ENCODE results near the gene ARHGAP45. TPM values are rescaled to one million over a fixed set of nuclear protein-coding genes. Genes with fewer than 3 reads are reported as not detected.

ARHGAP45 gene
- polyA plus RNA-seq, 2 of the 4 experiments (the other 2 are of a cell fraction) = 1.2 to 1.9 TPM

DNA sequence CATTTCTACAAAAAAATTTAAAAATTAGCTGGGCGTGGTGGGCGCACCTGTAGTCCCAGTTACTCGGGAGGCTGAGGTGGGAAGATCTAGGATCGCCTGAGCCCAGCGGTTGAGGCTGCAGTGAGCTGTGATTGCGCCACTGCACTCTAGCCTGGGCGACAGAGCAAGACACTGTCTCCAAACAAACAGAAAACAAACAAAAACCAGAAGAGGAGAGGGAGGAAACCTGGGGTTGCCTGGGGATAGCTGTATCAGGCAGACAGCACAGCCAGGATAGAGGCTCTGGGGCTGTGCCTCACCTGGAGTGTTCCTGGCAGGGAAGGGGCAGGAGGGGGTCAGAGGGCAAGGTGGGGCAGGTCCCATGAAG, 30.8 kb downstream of the ARHGAP45 start:
- peaks cover 13% of the 10 kb centered on the region for H3K9me3 ChIP-seq
- 40% methylated on average over 7 of the region's 7 CpGs for WGBS (ENCODE audit: missing lambda C conversion rate)
- DNase-seq (ENCODE audit: low read depth in 1 of 2, low spot score in 1 of 2) (peak in 1 of 2 experiments; percentile 68), ATAC-seq (peak; percentile 11 to 23; a peak in 5 of 6 replicates), FAIRE-seq (no peak)
- ChIA-PET POLR2A (no interaction called here), CTCF (interaction anchor here (0.9 to 1.9 kb wide), 5 partner anchors 14 to 143 kb away, joined by 3 to 6 read pairs (median 4); no protein-coding TSS in a partner anchor)
- H3K4me3 ChIP-seq = no peak overlapping the region
- H3K4me2 ChIP-seq = peak overlapping the region; percentile 64
- H3K27ac ChIP-seq = peak overlapping the region; percentile 86 to 90
- TF ChIP-seq JUNB (IDR thresholded peaks at IDR 0.05) (no peak), RAD21 (conservative IDR thresholded peaks at IDR 0.05 in 1 of 2, IDR thresholded peaks at IDR 0.05 in 1 of 2) (no peak), CEBPB (IDR thresholded peaks at IDR 0.05) (peak; percentile 28 to 90; a peak in 3 of 4 replicates)
- peaks cover 49% of the 10 kb centered on the region for H3K4me1 ChIP-seq

DNA sequence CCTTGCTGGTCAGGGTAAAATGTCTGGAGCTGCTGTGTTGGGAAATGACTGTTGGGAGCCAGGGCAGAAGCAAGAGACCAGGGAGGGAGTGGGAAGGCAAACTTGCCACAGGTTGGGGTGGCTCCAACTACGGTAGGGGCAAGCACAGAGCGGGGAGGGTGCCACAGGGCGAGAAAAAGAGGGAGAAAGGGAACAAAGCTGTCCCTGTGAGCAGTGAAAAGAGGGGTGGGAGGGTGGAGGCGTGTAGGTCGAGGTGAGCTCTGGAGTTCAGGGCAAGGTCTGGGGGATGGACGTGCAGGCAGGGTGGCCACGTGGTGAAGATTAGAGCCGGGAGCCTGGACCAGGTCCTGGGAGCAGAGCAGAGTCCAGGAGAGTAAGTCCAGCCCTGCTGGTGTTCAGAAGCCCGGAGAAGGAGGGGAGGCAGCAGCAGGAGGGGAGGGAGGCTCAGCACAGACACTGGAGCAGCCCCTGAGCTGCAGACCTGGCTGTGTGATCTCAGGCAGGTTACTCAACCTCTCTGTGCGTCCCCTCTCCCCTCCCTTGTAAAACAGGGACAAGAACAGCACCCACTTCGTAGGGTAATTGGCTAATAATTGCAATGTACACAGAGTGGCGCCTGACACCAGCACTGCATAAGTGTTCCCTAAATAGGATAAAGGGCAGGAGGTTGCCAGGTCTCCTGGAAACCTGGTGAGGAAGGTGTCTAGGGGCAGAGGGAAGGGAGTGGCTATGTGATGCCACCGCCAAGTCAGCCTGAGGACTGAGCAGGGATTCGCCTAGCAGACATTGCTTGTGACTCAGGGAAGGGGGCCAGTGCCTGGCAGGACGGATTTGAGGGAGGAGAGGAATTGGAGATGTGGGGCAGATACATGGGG, 31.4 kb downstream of the ARHGAP45 start:
- peaks cover 53% of the 10 kb centered on the region for H3K4me1 ChIP-seq
- TF ChIP-seq HOXB13 (CRISPR knock-in tag; IDR thresholded peaks at IDR 0.05; ENCODE audit: low read depth) (no peak), KDM1A (IDR thresholded peaks at IDR 0.05; ENCODE audit: low read depth) (peak; percentile 78), FOSB (CRISPR knock-in tag; IDR thresholded peaks at IDR 0.05) (0 out of 2 replicates have a peak, but pooled peaks have one; percentile 44), ZFP36 (IDR thresholded peaks at IDR 0.05; ENCODE audit: borderline replicate concordance, partially characterized antibody) (peak; percentile 89), EP300 (IDR thresholded peaks at IDR 0.05) (no peak)
- TF ChIP-seq, protein P1, sequence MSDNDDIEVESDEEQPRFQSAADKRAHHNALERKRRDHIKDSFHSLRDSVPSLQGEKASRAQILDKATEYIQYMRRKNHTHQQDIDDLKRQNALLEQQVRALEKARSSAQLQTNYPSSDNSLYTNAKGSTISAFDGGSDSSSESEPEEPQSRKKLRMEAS (IDR thresholded peaks at IDR 0.05) = peak; percentile 48
- TF ChIP-seq, protein P2, sequence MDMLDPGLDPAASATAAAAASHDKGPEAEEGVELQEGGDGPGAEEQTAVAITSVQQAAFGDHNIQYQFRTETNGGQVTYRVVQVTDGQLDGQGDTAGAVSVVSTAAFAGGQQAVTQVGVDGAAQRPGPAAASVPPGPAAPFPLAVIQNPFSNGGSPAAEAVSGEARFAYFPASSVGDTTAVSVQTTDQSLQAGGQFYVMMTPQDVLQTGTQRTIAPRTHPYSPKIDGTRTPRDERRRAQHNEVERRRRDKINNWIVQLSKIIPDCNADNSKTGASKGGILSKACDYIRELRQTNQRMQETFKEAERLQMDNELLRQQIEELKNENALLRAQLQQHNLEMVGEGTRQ (IDR thresholded peaks at IDR 0.05) = peak; percentile 49
- FAIRE-seq = no peak
- peak; percentile 16 to 23; a peak in 5 of 6 replicates for ATAC-seq
- H3K4me3 ChIP-seq = no peak overlapping the region
- CTCF ChIA-PET = interaction anchor here (0.5 to 1.9 kb wide), 6 partner anchors 14 to 142 kb away, joined by 3 to 6 read pairs (median 4); no protein-coding TSS in a partner anchor
- H3K4me2 ChIP-seq = peak overlapping the region; percentile 64
- 9% methylated on average over 12 of the region's 15 CpGs for WGBS (ENCODE audit: missing lambda C conversion rate)
- POLR2A ChIA-PET = no interaction called here
- peak overlapping the region; percentile 86 to 90 for H3K27ac ChIP-seq
- peaks cover 13% of the 10 kb centered on the region for H3K9me3 ChIP-seq
- DNase-seq (ENCODE audit: low read depth in 1 of 2, low spot score in 1 of 2) = peak in 1 of 2 experiments; percentile 82

DNA sequence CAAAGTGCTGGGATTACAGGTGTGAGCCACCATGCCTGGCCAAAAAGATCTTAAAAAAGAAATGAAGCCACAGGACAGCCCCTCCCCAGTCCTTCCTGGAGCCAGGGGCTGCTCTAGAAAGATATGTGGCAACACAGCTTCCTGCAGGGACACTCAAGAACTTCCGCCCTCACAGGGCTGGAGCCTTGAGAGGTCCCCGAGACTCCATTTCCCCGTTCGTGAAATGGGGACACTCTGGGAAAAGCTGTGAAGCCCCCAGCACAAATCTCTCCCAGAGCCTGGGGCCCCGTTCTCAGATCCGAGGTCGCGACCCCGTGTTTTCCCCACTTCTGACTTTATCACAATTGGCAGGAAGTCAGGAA, 34.4 kb downstream of the ARHGAP45 start:
- 45% methylated on average over 9 of the region's 9 CpGs for WGBS (ENCODE audit: missing lambda C conversion rate)
- POLR2A ChIA-PET = no interaction called here
- Histone ChIP-seq H3K9me3 (peaks cover 13% of the 10 kb centered on the region), H3K4me2 (peak overlapping the region; percentile 78), H3K4me1 (peaks cover 57% of the 10 kb centered on the region), H3K27ac (peak overlapping the region; percentile 90 to 92), H3K4me3 (no peak overlapping the region)
- ATAC-seq (no peak), DNase-seq (ENCODE audit: low read depth in 1 of 2, low spot score in 1 of 2) (no peak), FAIRE-seq (no peak)
- TF ChIP-seq RCOR1 (IDR thresholded peaks at IDR 0.05; ENCODE audit: low read depth, low read length) (no peak), JUN (IDR thresholded peaks at IDR 0.05) (0 out of 5 replicates have a peak, but pooled peaks of 1 of the 2 experiments have one; percentile 2)
- CTCF ChIA-PET = interaction anchor here (0.9 to 3.3 kb wide), 2 partner anchors 12 kb away, joined by 3 to 14 read pairs; no protein-coding TSS in a partner anchor

DNA sequence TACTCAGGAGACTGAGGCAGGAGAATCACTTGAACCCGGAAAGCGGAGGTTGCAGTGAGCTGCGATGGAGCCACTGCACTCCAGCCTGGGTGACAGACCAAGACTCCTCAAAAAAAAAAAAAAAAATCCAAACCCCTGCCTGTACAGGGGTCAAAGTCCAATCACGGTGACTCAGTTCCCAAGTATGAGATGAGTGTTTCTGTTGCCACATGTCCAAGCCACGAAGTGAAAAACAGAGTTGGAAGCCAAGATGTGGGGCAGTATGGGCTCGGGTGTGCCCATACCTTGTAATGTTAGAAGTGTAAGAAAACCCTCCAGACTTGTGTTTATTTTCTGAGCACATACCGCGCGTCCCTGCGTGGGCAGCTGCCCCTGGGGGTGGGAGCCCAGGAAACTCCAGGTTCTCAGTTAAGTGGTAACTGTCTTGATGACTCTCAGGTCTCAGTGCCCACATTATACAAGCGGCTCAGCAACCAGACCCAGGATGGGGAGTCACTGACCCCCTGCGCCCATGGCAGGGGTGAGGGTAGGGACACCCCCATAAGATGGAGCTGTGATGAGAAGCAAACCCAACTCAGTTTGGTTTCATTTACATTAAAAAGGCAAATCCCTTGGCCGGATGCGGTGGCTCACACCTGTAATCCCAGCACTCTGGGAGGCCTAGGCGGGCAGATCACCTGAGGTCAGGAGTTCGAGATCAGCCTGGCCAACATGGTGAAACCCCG, 35.6 kb downstream of the ARHGAP45 start:
- WGBS (ENCODE audit: missing lambda C conversion rate) = 17% methylated on average over 15 of the region's 17 CpGs
- peaks cover 65% of the 10 kb centered on the region for H3K4me1 ChIP-seq
- FAIRE-seq = no peak

More for the DNA sequence above, 35.6 kb downstream of the ARHGAP45 start:
- POLR2A ChIA-PET = interaction anchor here (0.6 to 0.7 kb wide), 2 partner anchors 11 to 98 kb away, joined by 3 to 9 read pairs; no protein-coding TSS in a partner anchor
- H3K4me2 ChIP-seq = peak overlapping the region; percentile 78
- TF ChIP-seq, protein P3, sequence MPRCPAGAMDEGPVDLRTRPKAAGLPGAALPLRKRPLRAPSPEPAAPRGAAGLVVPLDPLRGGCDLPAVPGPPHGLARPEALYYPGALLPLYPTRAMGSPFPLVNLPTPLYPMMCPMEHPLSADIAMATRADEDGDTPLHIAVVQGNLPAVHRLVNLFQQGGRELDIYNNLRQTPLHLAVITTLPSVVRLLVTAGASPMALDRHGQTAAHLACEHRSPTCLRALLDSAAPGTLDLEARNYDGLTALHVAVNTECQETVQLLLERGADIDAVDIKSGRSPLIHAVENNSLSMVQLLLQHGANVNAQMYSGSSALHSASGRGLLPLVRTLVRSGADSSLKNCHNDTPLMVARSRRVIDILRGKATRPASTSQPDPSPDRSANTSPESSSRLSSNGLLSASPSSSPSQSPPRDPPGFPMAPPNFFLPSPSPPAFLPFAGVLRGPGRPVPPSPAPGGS (IDR thresholded peaks at IDR 0.05) = peak; percentile 34; the same call in 1 of the 3 replicates
- TF ChIP-seq JUNB (IDR thresholded peaks at IDR 0.05) (peak; percentile 81), GATA3 (IDR thresholded peaks at IDR 0.05; ENCODE audit: borderline replicate concordance) (peak; percentile 53; the same call in 1 of the 2 replicates), EHMT2 (IDR thresholded peaks at IDR 0.05; ENCODE audit: low read depth) (no peak), MAFK (IDR thresholded peaks at IDR 0.05; ENCODE audit: partially characterized antibody) (no peak), CEBPB (IDR thresholded peaks at IDR 0.05) (peak; percentile 51 to 87; a peak in 3 of 4 replicates), FOSL2 (IDR thresholded peaks at IDR 0.05) (peak; percentile 86), FOSL2 (CRISPR knock-in tag; IDR thresholded peaks at IDR 0.05) (peak; percentile 96)
- TF ChIP-seq, protein P1 (IDR thresholded peaks at IDR 0.05) = peak; percentile 84
- TF ChIP-seq, protein P2 (IDR thresholded peaks at IDR 0.05) = peak; percentile 2; the same call in 1 of the 2 replicates
- H3K9me3 ChIP-seq = peaks cover 13% of the 10 kb centered on the region
- peak overlapping the region; percentile 90 to 92 for H3K27ac ChIP-seq
- ATAC-seq (peak; percentile 15 to 31; a peak in 5 of 6 replicates), DNase-seq (ENCODE audit: low read depth in 1 of 2, low spot score in 1 of 2) (peak in 1 of 2 experiments; percentile 94)
- H3K4me3 ChIP-seq = no peak overlapping the region; the same call in 1 of the 3 replicates
- CTCF ChIA-PET = interaction anchor here (0.6 to 3.3 kb wide), 6 partner anchors 9 to 239 kb away, joined by 3 to 14 read pairs (median 3); no protein-coding TSS in a partner anchor

Measured in A549 (cell line).